GM12878 (cell line): ENCODE measurements around the gene PRKCQ.

Source experiments
- GABPA ChIP-seq: IDR thresholded peaks from 2 replicates; pipeline ENCODE4 v1.6.1; 2014; ENCODE audit warnings: antibody characterized with exemption, low read depth, mild to moderate bottlenecking, inconsistent platforms
- RAD21 ChIP-seq: IDR thresholded peaks from 2 replicates; pipeline ENCODE4 v1.6.1; 2011; ENCODE audit warnings: mild to moderate bottlenecking, low read depth, low read length, moderate library complexity; ENCODE audit not compliant: insufficient read depth
- TF ChIP-seq, protein P1 (sequence below): IDR thresholded peaks from 2 replicates; pipeline ENCODE4 v1.6.1; 2011; ENCODE audit warnings: low read depth, low read length, improper control_type of control experiment, borderline replicate concordance

DNA sequence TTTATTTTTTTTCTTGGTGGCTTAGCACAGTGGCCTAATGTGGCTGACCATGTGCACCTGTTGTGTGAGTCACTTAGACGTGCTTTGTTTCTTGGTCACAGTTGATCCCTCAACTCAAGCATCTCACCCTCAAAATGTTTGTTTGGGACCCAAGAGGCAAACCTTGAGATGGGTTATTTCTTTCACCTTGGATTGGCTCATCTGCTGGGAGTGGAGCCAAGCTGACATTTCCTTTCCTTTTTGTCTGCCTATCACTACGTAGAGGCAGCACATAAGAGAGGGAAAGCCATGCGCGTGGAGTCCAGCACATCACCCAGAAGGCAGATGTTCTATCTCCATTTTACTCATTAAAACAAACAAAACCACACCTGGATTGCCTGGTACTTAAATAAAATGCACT is 6.4 kb upstream of the PRKCQ start:
- TF ChIP-seq, protein P1, sequence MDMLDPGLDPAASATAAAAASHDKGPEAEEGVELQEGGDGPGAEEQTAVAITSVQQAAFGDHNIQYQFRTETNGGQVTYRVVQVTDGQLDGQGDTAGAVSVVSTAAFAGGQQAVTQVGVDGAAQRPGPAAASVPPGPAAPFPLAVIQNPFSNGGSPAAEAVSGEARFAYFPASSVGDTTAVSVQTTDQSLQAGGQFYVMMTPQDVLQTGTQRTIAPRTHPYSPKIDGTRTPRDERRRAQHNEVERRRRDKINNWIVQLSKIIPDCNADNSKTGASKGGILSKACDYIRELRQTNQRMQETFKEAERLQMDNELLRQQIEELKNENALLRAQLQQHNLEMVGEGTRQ: no peak
- TF ChIP-seq RAD21 (no peak), GABPA (no peak)
